GM21717 (cell line): ENCODE measurements around the gene GATAD2B.
A peak's percentile ranks its signal among the peaks of the same experiment; 100 is the strongest.
"Not testable (repeated sequence)": the region's sequence is repeated elsewhere in the genome, so short reads cannot be mapped to it uniquely, and the experiment has no call there.

Experiments
- ATAC-seq: cut with Tn5 transposase; IDR thresholded peaks from one replicate; pipeline ENCODE4 v1.9.1; 2021; ENCODE audit warnings: mild to moderate bottlenecking, moderate library complexity; ENCODE audit not compliant: unreplicated experiment

GATAD2B gene

GRCh38 chr1:153899509-153899908 is 23.3 kb downstream of the GATAD2B start:
- ATAC-seq, result no peak

- not testable (repeated sequence) for ATAC-seq
These were observed 26.9 kb downstream of the GATAD2B start for GRCh38 chr1:153895866-153896265.

DNA sequence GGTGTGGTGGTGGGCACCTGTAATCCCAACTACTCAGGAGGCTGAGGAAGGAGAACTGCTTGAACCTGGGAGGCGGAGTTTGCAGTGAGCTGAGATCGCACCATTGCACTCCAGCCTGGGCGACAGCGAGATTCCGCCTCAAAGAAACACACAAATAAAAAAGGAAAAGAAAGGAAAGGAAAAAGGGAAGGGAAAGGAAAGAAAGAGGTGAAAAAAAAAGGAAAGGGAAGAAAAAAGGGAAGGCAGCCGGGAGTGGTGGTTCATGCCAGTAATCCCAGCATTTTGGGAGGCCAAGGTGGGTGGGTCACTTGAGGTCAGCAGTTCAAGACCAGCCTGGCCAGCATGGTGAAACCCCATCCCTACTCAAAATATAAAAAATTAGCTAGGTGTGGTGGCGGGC is 31.7 kb downstream of the GATAD2B start:
- not testable (repeated sequence) for ATAC-seq

GRCh38 chr1:153888533-153888932 is 34.2 kb downstream of the GATAD2B start:
- ATAC-seq, result no peak

GRCh38 chr1:153886127-153886526 is 36.6 kb downstream of the GATAD2B start:
- ATAC-seq, result no peak

GRCh38 chr1:153883223-153883622 is 39.5 kb downstream of the GATAD2B start:
- no peak for ATAC-seq

DNA sequence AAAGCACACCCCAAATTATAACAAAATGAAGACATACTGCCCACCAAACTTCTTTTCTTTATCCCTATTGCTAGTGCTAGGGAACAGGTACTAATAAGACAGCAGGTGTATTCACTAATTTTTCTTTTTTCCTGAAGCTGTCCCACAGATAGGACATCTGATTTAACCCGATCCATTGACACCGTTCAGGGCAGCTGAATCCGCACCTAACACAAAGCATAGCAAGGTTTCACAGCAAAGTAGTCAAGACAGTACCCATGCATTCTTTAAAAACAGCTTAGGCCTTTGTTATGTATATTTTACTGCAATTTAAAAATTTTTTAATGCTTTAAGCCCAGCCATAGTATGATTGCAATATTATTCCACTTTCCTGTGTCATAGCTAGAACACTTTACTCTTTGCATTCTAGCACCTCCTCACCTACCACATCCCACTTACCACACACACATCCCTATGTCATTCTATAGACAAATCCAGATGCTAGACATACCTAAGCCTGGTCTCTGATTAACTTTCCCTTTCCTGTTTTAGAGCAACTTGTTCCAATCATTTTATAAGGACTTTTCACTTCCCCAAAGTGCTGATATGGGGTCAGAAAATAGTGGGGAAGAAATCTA is 40.4 kb downstream of the GATAD2B start:
- ATAC-seq, result no peak

DNA sequence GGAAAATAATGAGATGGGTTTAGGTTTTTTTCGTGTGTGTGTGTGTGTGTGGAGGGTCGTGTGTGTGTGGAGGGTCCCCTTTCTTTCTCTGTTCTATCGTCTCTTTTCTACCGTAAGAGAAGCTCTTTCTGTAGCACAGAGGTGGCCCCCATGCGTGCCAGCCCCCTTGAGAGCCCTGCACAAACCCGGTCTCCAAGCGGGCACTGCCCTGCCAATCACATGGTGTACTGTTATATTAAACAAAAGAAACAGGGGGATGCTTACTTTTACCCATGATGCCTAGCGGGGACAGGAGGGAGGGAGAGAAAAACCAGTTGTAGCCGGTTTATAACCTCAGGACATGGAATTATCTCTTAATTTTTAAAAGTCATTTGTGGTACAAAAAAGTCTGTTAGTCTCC is 41.0 kb downstream of the GATAD2B start:
- no peak for ATAC-seq

- ATAC-seq, result no peak
These were observed 41.8 kb downstream of the GATAD2B start for GRCh38 chr1:153880962-153881361.

GRCh38 chr1:153880024-153880423 is 42.7 kb downstream of the GATAD2B start:
- ATAC-seq, result no peak

GRCh38 chr1:153877112-153877511 is 45.7 kb downstream of the GATAD2B start:
- ATAC-seq, result no peak

DNA sequence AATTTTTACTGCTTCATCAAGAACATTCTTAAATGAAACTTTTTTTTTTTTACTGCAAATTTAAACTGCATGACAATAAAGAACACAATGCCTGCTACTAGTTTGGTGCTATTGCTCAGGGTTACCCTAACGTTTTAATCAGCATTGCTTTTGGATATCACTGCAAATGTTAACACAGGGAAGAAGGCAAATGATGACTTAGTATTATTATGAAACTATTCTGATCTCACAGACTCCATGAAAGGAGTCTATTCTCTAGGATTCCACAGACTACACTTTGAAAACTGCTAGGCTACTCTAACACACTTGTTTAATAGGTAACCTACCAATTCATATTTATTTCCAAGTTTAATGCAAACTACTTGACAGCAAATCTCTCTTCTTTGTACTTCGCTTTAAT is 49.8 kb downstream of the GATAD2B start:
- no peak for ATAC-seq

GRCh38 chr1:153872331-153872730 is 50.4 kb downstream of the GATAD2B start:
- ATAC-seq, result no peak

- no peak for ATAC-seq
These were observed 53.3 kb downstream of the GATAD2B start for GRCh38 chr1:153869486-153869885.

DNA sequence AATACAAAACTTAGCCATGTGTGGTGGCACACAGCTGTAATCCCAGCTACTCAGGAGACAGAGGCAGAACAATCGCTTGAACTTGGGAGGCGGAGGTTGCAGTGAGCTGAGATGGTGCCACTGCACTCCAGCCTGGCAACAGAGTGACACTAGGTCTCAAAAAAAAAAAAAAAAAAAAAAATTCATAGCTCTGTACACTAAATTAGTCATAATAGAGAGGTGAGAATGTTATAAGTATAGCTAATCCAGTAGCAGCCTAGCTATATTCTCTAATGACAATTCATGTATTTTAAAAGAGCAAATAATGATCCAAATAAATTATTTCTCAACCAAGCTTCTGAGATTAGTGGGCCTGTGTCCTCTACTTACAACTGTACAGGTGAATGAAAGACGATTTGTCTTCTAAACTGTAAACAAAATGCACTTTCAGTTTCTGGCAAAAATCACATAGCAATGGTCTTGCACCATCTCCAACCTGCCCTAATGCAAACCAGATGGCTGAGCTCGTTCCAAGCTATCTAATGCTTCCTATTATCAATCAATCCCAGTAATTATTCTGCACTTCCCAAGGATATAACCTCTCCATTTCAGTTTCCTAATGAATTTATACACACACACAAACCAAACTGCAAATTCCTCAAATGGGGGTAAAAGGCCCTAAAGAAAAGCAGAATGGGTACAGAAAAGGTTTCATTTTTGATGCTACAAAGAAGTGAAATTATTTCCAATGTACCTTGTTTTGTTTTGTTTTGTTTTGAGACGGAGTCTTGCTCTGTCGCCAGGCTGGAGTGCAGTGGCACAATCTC is 56.5 kb downstream of the GATAD2B start:
- no peak for ATAC-seq

- no peak for ATAC-seq
These were observed 62.5 kb downstream of the GATAD2B start for GRCh38 chr1:153860285-153860684.

DNA sequence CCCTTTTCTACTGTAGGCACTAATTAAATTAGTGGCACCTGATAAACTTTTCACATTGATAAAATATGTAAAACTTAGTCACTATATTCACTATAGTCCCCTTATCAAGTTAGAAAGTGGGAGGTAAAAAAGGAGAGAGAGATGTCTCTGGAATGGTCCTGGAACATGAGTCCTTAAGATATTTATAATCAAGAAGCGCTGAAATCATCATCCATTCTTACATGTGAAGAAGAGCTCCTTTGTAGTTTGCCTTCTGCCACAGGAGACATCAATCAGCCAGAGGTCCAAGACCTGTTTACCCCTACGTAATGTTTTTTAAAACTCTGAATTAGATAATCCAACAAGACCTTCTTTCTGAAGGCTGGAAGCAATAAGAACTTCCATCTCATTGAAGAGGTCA is 65.3 kb downstream of the GATAD2B start:
- no peak for ATAC-seq

GRCh38 chr1:153856763-153857162 is 66.0 kb downstream of the GATAD2B start:
- no peak for ATAC-seq

- ATAC-seq, result no peak
These were observed 70.6 kb downstream of the GATAD2B start for GRCh38 chr1:153852170-153852569.

GRCh38 chr1:153849487-153850185 is 73.1 kb downstream of the GATAD2B start:
- ATAC-seq, result peak; percentile 69

DNA sequence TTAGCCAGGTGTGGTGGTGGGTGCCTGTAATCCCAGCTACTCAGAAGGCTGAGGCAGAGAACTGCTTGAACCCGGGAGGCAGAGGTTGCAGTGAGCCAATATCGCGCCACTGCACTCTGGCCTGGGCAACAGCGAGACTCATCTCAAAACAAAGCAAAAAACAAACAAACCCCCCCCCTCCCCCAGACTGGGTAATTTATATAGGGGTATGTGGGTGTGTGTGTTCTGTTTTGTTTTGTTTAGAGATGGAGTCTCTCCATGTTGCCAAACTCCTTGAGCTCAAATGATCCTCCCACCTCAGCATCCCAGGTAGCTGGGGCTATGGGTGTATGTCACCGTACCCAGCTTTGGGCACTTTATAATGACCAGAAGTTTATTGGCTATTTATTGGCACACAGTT is 74.0 kb downstream of the GATAD2B start:
- ATAC-seq, result no peak

- ATAC-seq, result no peak
These were observed 77.6 kb downstream of the GATAD2B start for GRCh38 chr1:153845158-153845557.
